Retinal pigment epithelial cell (primary cell): ENCODE results near the gene SHB.
A peak's percentile ranks its signal among the peaks of the same experiment; 100 is the strongest.

Experiments used
- DNase-seq: peaks from one replicate; pipeline ENCODE4 v3.0.0-alpha.2; 2010; ENCODE audit warnings: low read depth
- H3K4me3 ChIP-seq: 2 replicates; pipeline ENCODE4 v1.5.1; 2011; ENCODE audit warnings: mild to moderate bottlenecking, low read length, control low read depth, moderate library complexity
- TF ChIP-seq, protein P1 (sequence below): conservative IDR thresholded peaks from 2 replicates; pipeline ENCODE4 v1.5.1; 2011; ENCODE audit warnings: low read depth, low read length, control low read depth, inconsistent platforms

Gene SHB, protein sequence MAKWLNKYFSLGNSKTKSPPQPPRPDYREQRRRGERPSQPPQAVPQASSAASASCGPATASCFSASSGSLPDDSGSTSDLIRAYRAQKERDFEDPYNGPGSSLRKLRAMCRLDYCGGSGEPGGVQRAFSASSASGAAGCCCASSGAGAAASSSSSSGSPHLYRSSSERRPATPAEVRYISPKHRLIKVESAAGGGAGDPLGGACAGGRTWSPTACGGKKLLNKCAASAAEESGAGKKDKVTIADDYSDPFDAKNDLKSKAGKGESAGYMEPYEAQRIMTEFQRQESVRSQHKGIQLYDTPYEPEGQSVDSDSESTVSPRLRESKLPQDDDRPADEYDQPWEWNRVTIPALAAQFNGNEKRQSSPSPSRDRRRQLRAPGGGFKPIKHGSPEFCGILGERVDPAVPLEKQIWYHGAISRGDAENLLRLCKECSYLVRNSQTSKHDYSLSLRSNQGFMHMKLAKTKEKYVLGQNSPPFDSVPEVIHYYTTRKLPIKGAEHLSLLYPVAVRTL

DNA sequence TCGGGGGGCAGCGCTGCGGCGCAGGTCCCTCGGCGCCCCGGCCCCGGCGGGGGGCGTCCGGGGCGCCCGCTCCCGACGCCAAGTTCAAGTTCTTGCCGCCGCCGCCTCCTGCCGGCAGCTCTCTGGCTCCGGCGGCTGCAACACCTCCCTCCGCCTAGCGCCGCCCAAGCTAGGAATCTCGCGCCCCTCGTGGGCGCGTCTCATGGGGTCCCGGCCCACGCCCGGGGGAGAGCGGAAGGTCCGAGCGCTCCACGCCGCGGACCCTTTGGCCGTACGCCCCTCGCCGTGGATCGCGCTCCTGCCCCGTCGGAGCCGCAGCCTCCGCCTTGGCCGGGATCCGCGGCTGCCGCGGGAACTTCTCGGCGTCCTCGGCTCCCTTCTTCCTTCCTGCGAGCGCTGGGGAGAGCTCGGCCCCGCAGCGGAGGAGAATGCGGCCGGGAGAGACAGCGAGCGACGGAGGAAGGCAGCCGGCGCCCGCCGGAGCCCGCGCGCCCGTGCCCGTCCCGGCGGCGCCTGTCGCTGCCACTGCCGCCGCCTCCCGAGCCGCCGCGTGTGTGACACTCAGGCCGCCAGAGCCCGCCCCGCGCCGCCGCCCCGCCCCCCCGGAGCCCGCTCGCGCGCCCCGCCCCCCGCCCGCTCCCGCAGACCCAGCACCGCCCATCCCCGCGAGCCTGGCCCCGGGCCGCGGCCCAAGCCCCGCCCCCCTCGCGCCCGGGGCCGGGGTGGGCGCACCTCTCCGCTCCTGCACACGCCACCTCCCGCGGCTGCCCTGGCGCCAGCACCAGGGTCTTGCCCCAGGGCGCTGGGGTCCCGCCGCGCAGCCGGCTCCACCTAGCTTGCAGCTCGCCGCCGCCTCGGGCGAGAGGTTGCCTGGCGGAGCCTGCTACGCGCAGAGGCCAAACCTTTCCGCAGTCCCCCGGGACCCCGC is at the start of gene SHB:
SHB (minus strand) TSS at position 527 of the 928 bp plus-strand sequence. CDS start 582 bp downstream, outside the sequence.
- peak within 1 kb of the TSS; percentile 98 for H3K4me3 ChIP-seq
- TF ChIP-seq, protein P1, sequence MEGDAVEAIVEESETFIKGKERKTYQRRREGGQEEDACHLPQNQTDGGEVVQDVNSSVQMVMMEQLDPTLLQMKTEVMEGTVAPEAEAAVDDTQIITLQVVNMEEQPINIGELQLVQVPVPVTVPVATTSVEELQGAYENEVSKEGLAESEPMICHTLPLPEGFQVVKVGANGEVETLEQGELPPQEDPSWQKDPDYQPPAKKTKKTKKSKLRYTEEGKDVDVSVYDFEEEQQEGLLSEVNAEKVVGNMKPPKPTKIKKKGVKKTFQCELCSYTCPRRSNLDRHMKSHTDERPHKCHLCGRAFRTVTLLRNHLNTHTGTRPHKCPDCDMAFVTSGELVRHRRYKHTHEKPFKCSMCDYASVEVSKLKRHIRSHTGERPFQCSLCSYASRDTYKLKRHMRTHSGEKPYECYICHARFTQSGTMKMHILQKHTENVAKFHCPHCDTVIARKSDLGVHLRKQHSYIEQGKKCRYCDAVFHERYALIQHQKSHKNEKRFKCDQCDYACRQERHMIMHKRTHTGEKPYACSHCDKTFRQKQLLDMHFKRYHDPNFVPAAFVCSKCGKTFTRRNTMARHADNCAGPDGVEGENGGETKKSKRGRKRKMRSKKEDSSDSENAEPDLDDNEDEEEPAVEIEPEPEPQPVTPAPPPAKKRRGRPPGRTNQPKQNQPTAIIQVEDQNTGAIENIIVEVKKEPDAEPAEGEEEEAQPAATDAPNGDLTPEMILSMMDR: peak; percentile 41
- no peak for DNase-seq

- no peak for DNase-seq
- TF ChIP-seq, protein P1: no peak
- H3K4me3 ChIP-seq: no peak overlapping the region
Measured at GRCh38 chr9:38117651-38118050, 48.6 kb upstream of the SHB start.

DNA sequence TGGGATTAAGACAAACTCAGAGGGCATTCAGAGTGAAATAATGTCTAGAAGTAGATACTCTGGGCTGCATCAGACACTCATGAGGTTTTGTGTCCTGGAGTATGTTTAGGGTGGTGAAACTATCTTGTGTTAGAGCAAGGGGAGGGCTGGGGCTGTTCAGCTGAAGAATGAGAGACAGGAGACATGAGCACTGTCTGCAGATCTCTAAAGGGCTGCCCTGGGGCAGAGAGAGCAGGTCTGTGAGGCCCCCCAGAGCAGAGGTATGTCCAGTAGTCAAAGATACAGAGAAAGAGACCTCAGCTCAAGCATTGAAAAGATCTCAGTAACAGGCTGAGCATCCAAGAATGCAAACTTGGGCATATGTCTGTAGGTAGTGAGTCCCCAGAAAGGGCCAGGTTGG is 45.9 kb upstream of the SHB start:
- DNase-seq: no peak
- no peak overlapping the region for H3K4me3 ChIP-seq
- TF ChIP-seq, protein P1: no peak

DNA sequence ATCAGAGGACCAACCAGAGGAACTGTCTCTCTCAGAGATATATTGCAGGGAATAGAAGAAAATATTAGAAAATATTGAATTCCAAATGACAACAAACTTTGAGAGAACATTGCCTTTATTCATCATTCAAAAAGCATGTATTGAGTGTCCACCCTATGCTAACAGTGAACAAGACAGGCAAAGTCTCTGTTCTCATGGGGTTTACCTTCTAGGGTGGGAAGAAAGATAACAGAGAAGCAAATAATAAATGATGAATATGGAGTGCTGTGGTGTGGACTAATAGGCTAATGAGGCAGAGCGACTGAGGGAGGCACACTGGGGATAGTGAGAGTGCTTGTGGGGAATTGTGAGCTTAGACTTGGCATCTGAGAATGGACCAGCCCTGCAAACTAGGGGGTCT is 43.4 kb upstream of the SHB start:
- TF ChIP-seq, protein P1: no peak
- no peak for DNase-seq
- H3K4me3 ChIP-seq: no peak overlapping the region

GRCh38 chr9:38112049-38112448 is 43.0 kb upstream of the SHB start:
- DNase-seq: peak; percentile 8
- no peak overlapping the region for H3K4me3 ChIP-seq
- TF ChIP-seq, protein P1: no peak

DNA sequence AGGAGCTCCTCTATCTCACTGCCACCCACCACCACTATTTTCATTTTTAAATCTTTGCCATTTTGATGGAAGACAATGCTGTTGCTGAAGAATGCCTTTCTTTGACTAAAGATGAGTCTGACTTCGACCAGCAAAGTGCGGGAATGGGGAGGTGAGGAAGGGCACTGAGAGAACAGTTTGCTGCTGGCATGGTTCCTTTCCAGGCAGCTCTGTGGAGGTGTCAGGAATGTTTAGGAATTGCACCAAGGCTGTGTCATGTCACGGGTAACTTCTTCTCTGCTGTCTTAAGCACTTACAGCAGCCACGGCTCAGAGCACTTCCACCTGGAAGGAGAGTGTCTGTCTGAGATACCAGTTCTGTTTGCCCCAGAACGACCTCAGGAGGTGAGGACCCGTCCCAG is 41.4 kb upstream of the SHB start:
- TF ChIP-seq, protein P1: no peak
- no peak for DNase-seq

More for the DNA sequence above, 41.4 kb upstream of the SHB start:
- no peak overlapping the region for H3K4me3 ChIP-seq
